Cardiac muscle cell (in vitro differentiated cells and primary cell): ENCODE measurements around the gene SDK2. TPM values are rescaled to one million over a fixed set of nuclear protein-coding genes. Genes with fewer than 3 reads are reported as not detected.

Source experiments
- DNase-seq, 2 donors: peaks; one replicate each; pipeline versions ENCODE4 v3.0.0 to v3.0.0-alpha.2; 2010 to 2017; ENCODE audit warnings: low read depth in 1 of 2, low spot score in 1 of 2
- H3K27ac ChIP-seq: fragments of 200-600 bp; sonication (generic); 2 replicates; pipeline ENCODE4 v1.5.1; 2016
- H3K27me3 ChIP-seq: fragments of 200-600 bp; sonication (generic); 2 replicates; pipeline ENCODE4 v1.6.0; 2016; ENCODE audit warnings: control low read depth
- H3K36me3 ChIP-seq: fragments of 200-600 bp; sonication (generic); 2 replicates; pipeline ENCODE4 v1.5.1; 2016; ENCODE audit warnings: control low read depth
- H3K4me1 ChIP-seq: fragments of 200-600 bp; sonication (generic); 2 replicates; pipeline ENCODE4 v1.8.1; 2017; ENCODE audit warnings: low read depth, mild to moderate bottlenecking, mixed run types
- H3K4me3 ChIP-seq: fragments of 200-600 bp; sonication (generic); 2 replicates; pipeline ENCODE4 v1.5.1; 2016; ENCODE audit warnings: mild to moderate bottlenecking
- H3K9me3 ChIP-seq: fragments of 200-600 bp; sonication (generic); 2 replicates; pipeline ENCODE4 v1.5.1; 2017; ENCODE audit warnings: low read depth, mild to moderate bottlenecking, control low read depth
- polyA plus RNA-seq: library from polyadenylated mRNA; unstranded; fragments of >200 nt; fragmentation: Nextera tagmentation; extraction: Ambion mirVana; gene quantifications from 2 replicates; pipeline ENCODE4 v1.2.1, GENCODE V29; 2016
- total RNA-seq: library from RNA; depleted of rRNA; stranded (reverse); fragments of >200 nt; gene quantifications from 2 replicates; pipeline ENCODE4 v1.2.3, GENCODE V29; 2016
- TF ChIP-seq, protein P1 (sequence below): IDR thresholded peaks from 2 replicates; pipeline ENCODE4 v1.5.1; 2012; ENCODE audit warnings: low read depth, mild to moderate bottlenecking, low read length

The SDK2 gene
- total and polyA plus RNA-seq, 2 experiments from 2014 or later = 11.8 to 46.8 TPM

DNA sequence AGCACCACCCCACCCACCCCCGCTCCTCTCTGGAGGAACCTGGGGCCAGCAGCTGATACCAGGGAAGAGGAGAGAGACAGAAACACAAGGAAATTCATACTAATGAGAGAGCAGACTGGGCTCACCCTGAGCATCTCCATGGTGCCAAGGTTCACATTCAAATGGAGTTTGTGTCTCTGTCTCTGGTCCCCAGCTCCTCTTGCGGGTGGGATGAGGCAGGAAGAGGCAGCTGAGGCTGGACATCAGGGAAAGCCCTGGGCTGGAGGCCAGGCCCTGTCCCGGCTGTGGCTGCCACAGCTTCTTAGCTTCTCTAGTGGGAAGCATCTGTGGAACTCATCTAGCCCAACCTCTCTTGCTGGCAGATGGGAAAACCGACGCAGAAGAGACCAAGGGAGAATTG lies 121.5 kb downstream of the SDK2 start:
- no peaks in the 10 kb centered on the region for H3K27me3 ChIP-seq
- no peaks in the 10 kb centered on the region for H3K4me1 ChIP-seq
- no peaks in the 10 kb centered on the region for H3K36me3 ChIP-seq
- H3K27ac ChIP-seq = no peak overlapping the region
- TF ChIP-seq, protein P1, sequence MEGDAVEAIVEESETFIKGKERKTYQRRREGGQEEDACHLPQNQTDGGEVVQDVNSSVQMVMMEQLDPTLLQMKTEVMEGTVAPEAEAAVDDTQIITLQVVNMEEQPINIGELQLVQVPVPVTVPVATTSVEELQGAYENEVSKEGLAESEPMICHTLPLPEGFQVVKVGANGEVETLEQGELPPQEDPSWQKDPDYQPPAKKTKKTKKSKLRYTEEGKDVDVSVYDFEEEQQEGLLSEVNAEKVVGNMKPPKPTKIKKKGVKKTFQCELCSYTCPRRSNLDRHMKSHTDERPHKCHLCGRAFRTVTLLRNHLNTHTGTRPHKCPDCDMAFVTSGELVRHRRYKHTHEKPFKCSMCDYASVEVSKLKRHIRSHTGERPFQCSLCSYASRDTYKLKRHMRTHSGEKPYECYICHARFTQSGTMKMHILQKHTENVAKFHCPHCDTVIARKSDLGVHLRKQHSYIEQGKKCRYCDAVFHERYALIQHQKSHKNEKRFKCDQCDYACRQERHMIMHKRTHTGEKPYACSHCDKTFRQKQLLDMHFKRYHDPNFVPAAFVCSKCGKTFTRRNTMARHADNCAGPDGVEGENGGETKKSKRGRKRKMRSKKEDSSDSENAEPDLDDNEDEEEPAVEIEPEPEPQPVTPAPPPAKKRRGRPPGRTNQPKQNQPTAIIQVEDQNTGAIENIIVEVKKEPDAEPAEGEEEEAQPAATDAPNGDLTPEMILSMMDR = no peak
- DNase-seq = no peak
- no peak overlapping the region for H3K4me3 ChIP-seq
- no peaks in the 10 kb centered on the region for H3K9me3 ChIP-seq

DNA sequence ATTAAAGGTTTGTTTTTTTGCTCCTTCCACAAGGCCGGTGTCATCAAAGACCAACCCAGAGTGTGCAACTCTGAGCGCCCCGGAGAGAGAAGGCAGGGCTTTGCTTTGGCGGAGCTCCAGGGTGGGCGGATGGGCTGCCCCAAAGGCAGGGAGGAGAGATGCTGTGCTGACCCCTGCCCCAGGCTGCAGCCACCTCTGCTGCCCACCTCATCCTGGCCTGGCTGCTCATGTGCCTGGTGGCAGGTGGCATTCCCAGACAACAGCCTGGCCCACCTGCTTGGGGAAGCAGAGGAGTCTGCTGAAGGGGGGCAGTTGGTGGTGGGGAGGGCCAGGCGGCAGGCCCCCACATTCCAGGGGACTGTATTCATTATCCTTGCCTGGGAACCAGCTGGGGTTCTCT lies 122.1 kb downstream of the SDK2 start:
- no peak for DNase-seq
- Histone ChIP-seq H3K27me3 (no peaks in the 10 kb centered on the region), H3K9me3 (no peaks in the 10 kb centered on the region), H3K4me1 (no peaks in the 10 kb centered on the region), H3K27ac (no peak overlapping the region), H3K36me3 (no peaks in the 10 kb centered on the region), H3K4me3 (no peak overlapping the region)
- TF ChIP-seq, protein P1 = no peak

DNA sequence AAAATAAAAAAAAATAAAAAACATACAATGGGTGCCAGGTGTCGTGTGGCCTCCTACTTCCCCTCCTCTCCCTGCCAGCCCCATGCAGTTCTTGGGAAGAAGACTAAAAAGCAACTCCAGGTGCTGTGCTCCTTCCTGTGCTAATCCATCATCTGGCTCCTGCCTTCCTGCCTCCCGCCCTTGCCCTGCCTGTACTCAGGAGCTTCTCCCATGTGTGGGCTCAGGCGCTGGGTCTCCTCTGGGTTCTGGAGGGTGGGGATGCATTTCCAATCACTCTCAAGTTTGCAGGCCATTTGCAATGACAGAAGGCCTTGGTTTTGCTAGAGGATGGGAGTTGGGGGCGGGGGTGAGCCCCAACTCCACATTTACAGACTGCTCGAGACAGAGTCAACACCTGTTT lies 122.9 kb downstream of the SDK2 start:
- no peaks in the 10 kb centered on the region for H3K36me3 ChIP-seq
- H3K9me3 ChIP-seq = no peaks in the 10 kb centered on the region
- TF ChIP-seq, protein P1 = no peak
- H3K4me1 ChIP-seq = no peaks in the 10 kb centered on the region
- no peak overlapping the region for H3K27ac ChIP-seq
- H3K27me3 ChIP-seq = no peaks in the 10 kb centered on the region
- no peak for DNase-seq
- no peak overlapping the region for H3K4me3 ChIP-seq

DNA sequence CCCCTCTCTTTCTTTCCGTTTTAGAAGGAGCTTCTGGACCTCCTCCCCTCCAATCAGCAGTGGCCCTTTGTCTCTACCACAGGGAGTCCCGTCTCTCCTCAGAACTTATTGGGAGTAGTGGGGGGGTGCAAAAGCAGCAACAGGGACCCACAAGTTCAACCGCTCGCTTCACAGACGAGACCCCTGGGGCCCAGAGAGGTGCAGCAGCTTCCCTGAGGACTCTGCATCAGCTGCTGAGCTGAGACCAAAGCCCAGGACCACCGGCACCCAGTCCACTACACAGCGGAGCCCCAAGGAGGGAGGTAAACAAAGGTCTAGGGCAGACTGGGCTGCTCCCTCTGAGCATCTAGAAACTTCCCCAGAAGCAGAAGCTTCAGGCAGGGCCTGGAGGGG lies 123.9 kb downstream of the SDK2 start:
- TF ChIP-seq, protein P1 = no peak
- no peak for DNase-seq
- H3K27me3 ChIP-seq = no peaks in the 10 kb centered on the region
- H3K9me3 ChIP-seq = no peaks in the 10 kb centered on the region
- no peaks in the 10 kb centered on the region for H3K36me3 ChIP-seq
- peaks cover 2% of the 10 kb centered on the region for H3K4me1 ChIP-seq
- no peak overlapping the region for H3K4me3 ChIP-seq
- H3K27ac ChIP-seq = no peak overlapping the region

DNA sequence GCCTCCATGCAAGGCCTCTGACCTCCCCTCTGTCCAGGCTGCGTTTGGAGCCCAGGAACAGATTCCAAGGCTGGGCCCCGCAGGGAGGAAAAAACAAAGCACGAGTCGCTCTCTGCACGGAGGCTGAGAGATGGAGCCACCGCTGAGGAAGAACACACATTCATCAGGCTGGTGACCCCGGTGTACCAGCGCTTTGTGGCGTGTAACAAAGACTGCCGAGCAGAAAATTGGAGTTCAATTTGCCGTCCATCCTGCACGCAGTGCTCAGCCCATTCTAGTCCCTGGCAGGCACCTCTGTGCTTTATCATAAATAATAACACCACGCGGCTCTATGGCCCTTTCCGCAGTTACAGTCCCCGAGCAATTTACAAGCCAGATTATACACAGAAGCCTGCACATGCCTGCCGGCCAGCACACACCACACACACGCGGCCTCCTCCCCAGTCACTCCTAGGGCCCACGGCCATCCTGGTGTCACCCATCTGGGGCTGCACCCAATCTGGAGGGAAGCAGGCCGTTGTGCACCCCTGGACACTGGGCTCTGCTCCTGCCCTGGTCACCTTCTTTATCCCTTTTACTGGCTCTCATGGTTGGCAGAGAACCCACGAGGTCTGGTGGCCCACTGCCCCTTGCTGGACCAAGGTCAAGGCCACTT lies 124.4 kb downstream of the SDK2 start:
- H3K9me3 ChIP-seq = no peaks in the 10 kb centered on the region
- H3K4me1 ChIP-seq = peaks cover 6% of the 10 kb centered on the region
- TF ChIP-seq, protein P1 = no peak
- DNase-seq = no peak
- no peak overlapping the region for H3K27ac ChIP-seq
- H3K4me3 ChIP-seq = no peak overlapping the region
- H3K36me3 ChIP-seq = no peaks in the 10 kb centered on the region
- no peaks in the 10 kb centered on the region for H3K27me3 ChIP-seq

DNA sequence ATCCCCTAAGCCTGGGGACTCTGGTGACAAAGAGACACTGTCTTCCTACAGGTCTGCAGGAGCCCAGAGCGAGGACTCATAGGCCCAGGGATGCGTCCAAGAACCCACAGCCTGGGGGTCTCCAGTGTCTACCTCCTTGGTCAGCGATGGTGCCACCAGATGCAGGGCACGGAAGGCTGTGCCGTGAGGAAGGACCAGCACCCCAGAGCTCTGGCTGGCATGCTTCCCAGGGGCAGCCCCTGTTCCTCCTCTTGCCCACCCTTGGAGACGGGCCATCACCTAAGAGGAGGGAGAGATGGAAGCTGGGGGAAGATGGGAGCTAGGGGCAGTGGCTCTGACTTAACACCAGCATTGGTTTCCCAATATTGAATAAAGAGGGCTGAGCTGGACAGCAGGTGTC lies 125.2 kb downstream of the SDK2 start:
- no peaks in the 10 kb centered on the region for H3K36me3 ChIP-seq
- no peak overlapping the region for H3K27ac ChIP-seq
- no peak for DNase-seq
- no peak overlapping the region for H3K4me3 ChIP-seq
- no peaks in the 10 kb centered on the region for H3K9me3 ChIP-seq
- TF ChIP-seq, protein P1 = no peak
- H3K27me3 ChIP-seq = no peaks in the 10 kb centered on the region
- H3K4me1 ChIP-seq = peaks cover 6% of the 10 kb centered on the region
